Measurements from ENCODE around the gene AUNIP. TPM values are rescaled to one million over a fixed set of nuclear protein-coding genes. Genes with fewer than 3 reads are reported as not detected.

AUNIP gene
- total and polyA plus RNA-seq, 2 donors from 2014 or later, result 0.38 TPM; not detected in 1

DNA sequence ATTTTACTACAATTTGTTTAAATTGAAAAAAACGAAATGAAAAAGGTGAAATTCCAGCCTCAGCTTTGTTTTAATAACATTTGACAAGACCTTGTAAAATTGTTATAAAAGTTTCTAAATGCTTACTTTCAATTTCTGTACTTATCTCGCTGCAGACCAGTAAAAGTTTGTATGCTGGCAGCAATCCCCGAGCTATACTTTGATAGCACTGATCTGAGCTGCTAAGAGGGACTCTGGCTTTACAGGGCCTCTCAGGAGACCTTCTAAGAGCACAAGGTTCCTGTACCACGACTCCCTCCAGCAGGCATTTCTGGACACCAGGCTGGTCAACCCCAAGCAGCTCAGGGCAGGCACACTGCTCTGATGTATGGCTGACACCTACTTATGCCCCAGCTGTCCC is 33.9 kb upstream of the AUNIP start:
- no peak for FAIRE-seq
- no peak for DNase-seq
- peaks cover 0 to 7% (median 6%) of the 10 kb centered on the region in 3 donors for H3K4me1 ChIP-seq (ENCODE audit: control insufficient read depth in 2 of 3, insufficient read depth in 2 of 3, low read depth in 1 of 3, low read length in 3 of 3)
- no peak overlapping the region for H3K27ac ChIP-seq (ENCODE audit: low read depth in 2 of 2, low read length in 2 of 2)
- TF ChIP-seq, protein P1, sequence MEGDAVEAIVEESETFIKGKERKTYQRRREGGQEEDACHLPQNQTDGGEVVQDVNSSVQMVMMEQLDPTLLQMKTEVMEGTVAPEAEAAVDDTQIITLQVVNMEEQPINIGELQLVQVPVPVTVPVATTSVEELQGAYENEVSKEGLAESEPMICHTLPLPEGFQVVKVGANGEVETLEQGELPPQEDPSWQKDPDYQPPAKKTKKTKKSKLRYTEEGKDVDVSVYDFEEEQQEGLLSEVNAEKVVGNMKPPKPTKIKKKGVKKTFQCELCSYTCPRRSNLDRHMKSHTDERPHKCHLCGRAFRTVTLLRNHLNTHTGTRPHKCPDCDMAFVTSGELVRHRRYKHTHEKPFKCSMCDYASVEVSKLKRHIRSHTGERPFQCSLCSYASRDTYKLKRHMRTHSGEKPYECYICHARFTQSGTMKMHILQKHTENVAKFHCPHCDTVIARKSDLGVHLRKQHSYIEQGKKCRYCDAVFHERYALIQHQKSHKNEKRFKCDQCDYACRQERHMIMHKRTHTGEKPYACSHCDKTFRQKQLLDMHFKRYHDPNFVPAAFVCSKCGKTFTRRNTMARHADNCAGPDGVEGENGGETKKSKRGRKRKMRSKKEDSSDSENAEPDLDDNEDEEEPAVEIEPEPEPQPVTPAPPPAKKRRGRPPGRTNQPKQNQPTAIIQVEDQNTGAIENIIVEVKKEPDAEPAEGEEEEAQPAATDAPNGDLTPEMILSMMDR (IDR thresholded peaks at IDR 0.05; ENCODE audit: borderline replicate concordance, extremely low read depth, insufficient read depth), result no peak
- no peaks in the 10 kb centered on the region for H3K9me3 ChIP-seq (ENCODE audit: control insufficient read depth in 2 of 3, insufficient read depth in 1 of 3, low read length in 3 of 3)
- H3K4me3 ChIP-seq (ENCODE audit: low read length in 3 of 3), result no peak overlapping the region
- no peak overlapping the region for H3K9ac ChIP-seq (ENCODE audit: low read length in 3 of 3)
- intact Hi-C loops (cut with DNase I), result no loop called here
- H3K36me3 ChIP-seq (ENCODE audit: control insufficient read depth in 2 of 3, insufficient read depth in 3 of 3, low read length in 3 of 3), result peaks cover 0 to 4% (median 0%) of the 10 kb centered on the region in 3 donors
- no peaks in the 10 kb centered on the region for H3K27me3 ChIP-seq (ENCODE audit: control insufficient read depth, insufficient read depth, low read length)

DNA sequence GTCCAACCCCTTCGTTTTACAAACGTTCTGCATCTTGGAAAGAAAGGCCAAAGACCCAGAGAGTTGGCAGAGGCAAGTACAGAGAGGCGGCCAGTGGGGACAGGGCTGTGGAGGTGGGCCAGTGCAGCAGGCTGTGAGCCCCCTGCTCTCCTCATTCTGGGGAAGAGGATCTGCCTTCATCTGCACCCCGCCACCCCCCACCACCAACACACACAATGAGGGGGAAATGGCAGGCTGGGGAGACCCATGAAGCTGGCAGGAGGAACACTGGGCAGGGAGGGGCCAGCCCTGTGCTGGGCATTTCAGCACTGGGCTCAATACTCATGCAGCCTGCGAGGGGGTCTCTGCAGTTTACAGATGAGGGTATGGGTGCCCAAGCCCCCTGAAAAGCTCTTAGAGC is 32.3 kb upstream of the AUNIP start:
- Histone ChIP-seq H3K4me1 (ENCODE audit: control insufficient read depth in 2 of 3, insufficient read depth in 2 of 3, low read depth in 1 of 3, low read length in 3 of 3) (peaks cover 0 to 7% (median 6%) of the 10 kb centered on the region in 3 donors), H3K4me3 (ENCODE audit: low read length in 3 of 3) (no peak overlapping the region), H3K9ac (ENCODE audit: low read length in 3 of 3) (no peak overlapping the region), H3K27ac (ENCODE audit: low read depth in 2 of 2, low read length in 2 of 2) (no peak overlapping the region), H3K27me3 (ENCODE audit: control insufficient read depth, insufficient read depth, low read length) (no peaks in the 10 kb centered on the region), H3K36me3 (ENCODE audit: control insufficient read depth in 2 of 3, insufficient read depth in 3 of 3, low read length in 3 of 3) (no peaks in the 10 kb centered on the region), H3K9me3 (ENCODE audit: control insufficient read depth in 2 of 3, insufficient read depth in 1 of 3, low read length in 3 of 3) (no peaks in the 10 kb centered on the region)
- intact Hi-C loops (cut with DNase I), result no loop called here
- FAIRE-seq (no peak), DNase-seq (peak in 1 of 5 donors; percentile 61)
- TF ChIP-seq, protein P1 (IDR thresholded peaks at IDR 0.05; ENCODE audit: borderline replicate concordance, extremely low read depth, insufficient read depth), result no peak

DNA sequence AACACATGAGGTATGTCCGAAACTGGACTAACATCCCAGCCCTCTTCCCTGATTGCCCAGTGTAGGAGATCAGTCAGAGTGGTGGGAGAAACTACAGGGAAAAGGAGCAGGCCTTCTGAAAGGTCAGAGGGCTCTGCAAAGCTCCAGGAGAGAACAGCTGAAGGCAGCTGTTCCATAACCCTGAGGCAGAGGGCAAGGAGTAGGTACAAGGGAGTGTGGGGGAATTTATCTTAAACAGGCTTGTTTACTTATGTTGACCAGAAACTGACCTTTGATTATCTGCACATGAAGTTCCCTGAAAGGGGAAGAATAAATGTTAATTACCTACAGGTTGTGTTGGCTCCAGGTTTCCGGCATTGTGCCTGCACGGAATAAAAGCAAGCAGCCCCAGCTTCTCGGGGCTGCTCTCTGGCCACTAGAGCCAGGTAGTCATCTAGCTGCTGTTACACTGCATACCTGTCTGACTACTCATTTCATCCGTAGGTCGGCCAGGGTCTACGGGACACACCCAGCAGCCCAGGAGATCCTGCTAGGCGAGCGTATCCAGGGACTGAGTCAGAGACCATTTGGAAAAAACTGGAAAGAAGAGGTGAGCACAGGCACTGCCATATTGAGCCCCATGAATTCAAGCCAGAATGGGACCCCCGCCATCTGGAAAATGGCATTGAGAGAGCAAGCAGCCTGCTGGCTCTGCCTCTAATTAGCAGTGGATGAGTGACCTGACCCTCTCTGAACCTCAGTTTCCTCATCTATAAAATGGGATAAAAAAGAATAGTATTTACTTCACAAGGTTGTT is 31.2 kb upstream of the AUNIP start:
- intact Hi-C loops (cut with DNase I), result no loop called here
- no peaks in the 10 kb centered on the region for H3K27me3 ChIP-seq (ENCODE audit: control insufficient read depth, insufficient read depth, low read length)
- H3K4me3 ChIP-seq (ENCODE audit: low read length in 3 of 3), result no peak overlapping the region
- FAIRE-seq (no peak), DNase-seq (peak in 4 of 5 donors; percentile 38 to 91 (median 58))
- H3K36me3 ChIP-seq (ENCODE audit: control insufficient read depth in 2 of 3, insufficient read depth in 3 of 3, low read length in 3 of 3), result no peaks in the 10 kb centered on the region
- H3K4me1 ChIP-seq (ENCODE audit: control insufficient read depth in 2 of 3, insufficient read depth in 2 of 3, low read depth in 1 of 3, low read length in 3 of 3), result peaks cover 0 to 7% (median 6%) of the 10 kb centered on the region in 3 donors
- TF ChIP-seq, protein P1 (IDR thresholded peaks at IDR 0.05; ENCODE audit: borderline replicate concordance, extremely low read depth, insufficient read depth), result no peak
- peak overlapping the region; percentile 70 to 73 for H3K27ac ChIP-seq (ENCODE audit: low read depth in 2 of 2, low read length in 2 of 2)
- no peak overlapping the region for H3K9ac ChIP-seq (ENCODE audit: low read length in 3 of 3)
- H3K9me3 ChIP-seq (ENCODE audit: control insufficient read depth in 2 of 3, insufficient read depth in 1 of 3, low read length in 3 of 3), result no peaks in the 10 kb centered on the region

Data from kidney (tissue), 14 donors.